K562 (cell line): ENCODE data around the gene NDUFA13. TPM values are rescaled to one million over a fixed set of nuclear protein-coding genes. Genes with fewer than 3 reads are reported as not detected.

ENCODE experiments used
- ARID4B ChIP-seq: sonication (generic); formaldehyde crosslinking; IDR thresholded peaks from 2 replicates; pipeline ENCODE4 v1.8.0; 2022; ENCODE audit warnings: mild to moderate bottlenecking, missing genetic modification reagents
- NBN ChIP-seq: fragments of 450-650 bp; IDR thresholded peaks from 2 replicates; pipeline ENCODE4 v1.6.1; 2016; ENCODE audit warnings: low read depth, mild to moderate bottlenecking
- polyA plus RNA-seq, 8 experiments: library from polyadenylated mRNA; depleted of rRNA in 4 of 8; stranded (reverse) in 5 of 8; unstranded in 3 of 8; fragments of >200 nt; fragmentation: Nextera tagmentation in 2 of 8; fragmentation: Illumina TruSeq in 1 of 8; extraction: Ambion mirVana in 2 of 8; extraction: Trizol in 1 of 8; gene quantifications; 2 replicates each; pipeline versions ENCODE4 v1.2.1 to v1.2.3, GENCODE V29; 2011 to 2014; ENCODE audit warnings: inconsistent platforms in 1 of 8, missing spikeins in 1 of 8
- total RNA-seq, 7 experiments: library from RNA; depleted of rRNA in 6 of 7; stranded (reverse); fragments of >200 nt in 6 of 7; fragmentation: Illumina TruSeq in 2 of 7; extraction: Trizol in 2 of 7; gene quantifications; 2 replicates each; pipeline versions ENCODE4 v1.2.1 to v1.2.3, GENCODE V29; 2011 to 2021; ENCODE audit warnings: low replicate concordance in 1 of 7

The NDUFA13 gene
- total and polyA plus RNA-seq, 9 of the 15 experiments (the other 6 are each of a cell fraction or from before 2014, with no cell fraction given) = 146 to 596 (median 429) TPM

DNA sequence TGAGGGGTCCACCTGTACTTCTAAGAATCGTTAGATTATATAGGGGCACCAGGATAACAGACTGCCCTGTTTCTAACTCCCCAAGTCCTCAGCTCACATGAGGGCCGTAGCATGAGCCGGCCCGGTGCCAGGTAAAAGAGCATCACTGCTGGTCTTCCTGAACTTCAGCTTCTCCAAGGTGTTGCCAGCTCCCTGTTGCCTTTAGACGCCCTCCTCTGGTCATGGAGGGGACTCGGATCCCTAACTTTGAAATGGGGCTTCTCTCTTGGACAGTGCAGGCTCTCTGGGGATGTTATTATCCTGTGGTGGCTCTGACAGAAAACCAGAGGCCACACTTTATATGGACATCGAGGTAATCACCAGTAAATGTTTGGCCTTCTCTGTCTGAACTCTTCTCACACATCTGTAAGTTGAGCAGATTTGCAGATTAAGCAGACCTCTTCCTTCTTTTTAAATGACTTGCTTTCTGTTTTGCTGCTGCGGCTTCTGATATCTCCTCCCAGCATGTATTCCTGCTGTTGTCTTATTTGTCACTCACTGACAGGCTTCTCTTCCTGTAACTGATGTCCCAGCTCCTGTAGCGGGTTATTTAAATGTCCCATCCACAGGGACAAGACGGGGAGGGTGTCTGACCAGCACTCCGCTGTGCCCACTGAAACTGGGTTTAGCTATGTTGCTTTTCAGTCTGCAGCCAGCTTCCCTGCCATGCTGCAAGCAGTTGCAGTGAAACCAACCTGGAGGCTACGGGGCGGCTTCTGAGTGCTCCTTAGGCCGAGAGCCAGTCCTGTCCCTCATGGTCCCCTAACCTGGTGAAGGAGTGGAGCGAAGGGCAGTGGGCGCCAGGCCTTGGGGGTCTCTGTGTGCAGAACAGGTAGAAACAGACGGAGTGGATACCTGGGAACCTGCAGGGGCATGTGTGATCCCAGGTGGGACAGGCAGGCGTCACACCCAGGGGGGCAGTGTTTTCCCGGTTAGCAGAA is 39.9 kb upstream of the NDUFA13 start (continued):
- TF ChIP-seq NBN = no peak
- peak; percentile 52; the same call in 1 of the 2 replicates for TF ChIP-seq ARID4B (CRISPR knock-in tag)
